ENCODE data around the gene HDAC9.

DNA sequence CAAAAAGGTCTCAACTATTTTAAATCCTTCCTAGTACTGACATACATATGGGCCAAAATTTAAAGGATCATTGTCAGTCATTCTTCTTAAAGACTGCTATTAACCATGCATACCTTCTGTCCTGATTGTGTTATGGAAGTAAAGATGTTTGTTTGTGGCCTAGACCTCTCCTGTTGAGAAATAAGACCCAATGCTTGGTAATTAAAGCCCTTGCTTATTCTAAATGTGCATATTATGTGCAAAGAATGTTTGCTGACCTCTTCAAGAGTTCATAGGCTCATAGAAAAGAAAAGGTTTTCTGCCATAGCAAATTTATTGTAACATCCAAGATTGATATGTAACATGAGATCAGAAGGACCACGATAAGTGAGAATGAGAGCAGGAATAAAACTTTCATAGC, 476.3 kb downstream of the HDAC9 start:
- TF ChIP-seq, protein P1, sequence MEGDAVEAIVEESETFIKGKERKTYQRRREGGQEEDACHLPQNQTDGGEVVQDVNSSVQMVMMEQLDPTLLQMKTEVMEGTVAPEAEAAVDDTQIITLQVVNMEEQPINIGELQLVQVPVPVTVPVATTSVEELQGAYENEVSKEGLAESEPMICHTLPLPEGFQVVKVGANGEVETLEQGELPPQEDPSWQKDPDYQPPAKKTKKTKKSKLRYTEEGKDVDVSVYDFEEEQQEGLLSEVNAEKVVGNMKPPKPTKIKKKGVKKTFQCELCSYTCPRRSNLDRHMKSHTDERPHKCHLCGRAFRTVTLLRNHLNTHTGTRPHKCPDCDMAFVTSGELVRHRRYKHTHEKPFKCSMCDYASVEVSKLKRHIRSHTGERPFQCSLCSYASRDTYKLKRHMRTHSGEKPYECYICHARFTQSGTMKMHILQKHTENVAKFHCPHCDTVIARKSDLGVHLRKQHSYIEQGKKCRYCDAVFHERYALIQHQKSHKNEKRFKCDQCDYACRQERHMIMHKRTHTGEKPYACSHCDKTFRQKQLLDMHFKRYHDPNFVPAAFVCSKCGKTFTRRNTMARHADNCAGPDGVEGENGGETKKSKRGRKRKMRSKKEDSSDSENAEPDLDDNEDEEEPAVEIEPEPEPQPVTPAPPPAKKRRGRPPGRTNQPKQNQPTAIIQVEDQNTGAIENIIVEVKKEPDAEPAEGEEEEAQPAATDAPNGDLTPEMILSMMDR (IDR thresholded peaks at IDR 0.05; ENCODE audit: low read depth, low read length): no peak
- no peak for TF ChIP-seq EZH2phosphoT487 (IDR thresholded peaks at IDR 0.05; ENCODE audit: low read depth)

Measured in OCI-LY3 (cell line).